HuH-7 (cell line): ENCODE measurements around the gene DENND4B.
"Not testable (repeated sequence)": the region's sequence is repeated elsewhere in the genome, so short reads cannot be mapped to it uniquely, and the experiment has no call there.

Experiments used
- DNase-seq: peaks from one replicate; pipeline ENCODE4 v3.0.0; 2011; ENCODE audit warnings: low spot score

The DENND4B gene

GRCh38 chr1:153926405-153926804 is 20.1 kb downstream of the DENND4B start:
- no peak for DNase-seq

- DNase-seq: peak; percentile 99
Observed at GRCh38 chr1:153922972-153923925, 23.3 kb downstream of the DENND4B start, which contains the start of gene GATAD2B. GATAD2B (minus strand) TSS chr1:153922972; CDS start chr1:153828347, 94,625 bp downstream.

GRCh38 chr1:153922076-153922971 is 24.2 kb downstream of the DENND4B start:
- peak; percentile 71 for DNase-seq

- DNase-seq: peak; percentile 6
Observed at GRCh38 chr1:153921803-153922075, 24.8 kb downstream of the DENND4B start.

- no peak for DNase-seq
Observed at GRCh38 chr1:153921080-153921802, 25.3 kb downstream of the DENND4B start.

GRCh38 chr1:153919876-153920852 is 26.4 kb downstream of the DENND4B start:
- no peak for DNase-seq

GRCh38 chr1:153916297-153916696 is 30.2 kb downstream of the DENND4B start:
- no peak for DNase-seq

- DNase-seq: no peak
Observed at GRCh38 chr1:153912349-153912748, 34.2 kb downstream of the DENND4B start.

GRCh38 chr1:153910560-153910959 is 36.0 kb downstream of the DENND4B start:
- not testable (repeated sequence) for DNase-seq

- DNase-seq: no peak
Observed at GRCh38 chr1:153908071-153908470, 38.4 kb downstream of the DENND4B start.

GRCh38 chr1:153907134-153907533 is 39.4 kb downstream of the DENND4B start:
- no peak for DNase-seq

- DNase-seq: no peak
Observed at GRCh38 chr1:153906396-153906795, 40.1 kb downstream of the DENND4B start.

- DNase-seq: not testable (repeated sequence)
Observed at GRCh38 chr1:153905908-153906307, 40.6 kb downstream of the DENND4B start.

GRCh38 chr1:153903841-153904455 is 42.6 kb downstream of the DENND4B start:
- no peak for DNase-seq

GRCh38 chr1:153899509-153899908 is 47.0 kb downstream of the DENND4B start:
- no peak for DNase-seq

- DNase-seq: not testable (repeated sequence)
Observed at GRCh38 chr1:153895866-153896265, 50.7 kb downstream of the DENND4B start.

- DNase-seq: not testable (repeated sequence)
Observed at GRCh38 chr1:153891042-153891441, 55.5 kb downstream of the DENND4B start.

GRCh38 chr1:153888533-153888932 is 58.0 kb downstream of the DENND4B start:
- no peak for DNase-seq

- no peak for DNase-seq
Observed at GRCh38 chr1:153886127-153886526, 60.4 kb downstream of the DENND4B start.

- DNase-seq: no peak
Observed at GRCh38 chr1:153883223-153883622, 63.3 kb downstream of the DENND4B start.
